Mucosa of descending colon (tissue), 3 donors: ENCODE measurements around the gene GLIS1. TPM values are rescaled to one million over a fixed set of nuclear protein-coding genes. Genes with fewer than 3 reads are reported as not detected.

ENCODE experiments used
- ATAC-seq: fragments of 200-7000 bp; cut with Tn5 transposase; one replicate; pipeline ENCODE4 v1.9.1; 2020; ENCODE audit warnings: mild to moderate bottlenecking, moderate library complexity
- DNase-seq, 3 donors: peaks; one replicate each; pipeline ENCODE4 v3.0.0-alpha.2; 2020
- H3K36me3 ChIP-seq: fragments of 200-600 bp; one replicate; pipeline ENCODE4 v1.8.0; 2021; ENCODE audit warnings: low read depth, mild to moderate bottlenecking
- H3K4me1 ChIP-seq: fragments of 200-600 bp; one replicate; pipeline ENCODE4 v1.8.0; 2021; ENCODE audit warnings: low read depth, mild to moderate bottlenecking
- H3K4me3 ChIP-seq: fragments of 200-600 bp; one replicate; pipeline ENCODE4 v1.8.0; 2021; ENCODE audit warnings: mild to moderate bottlenecking
- H3K9me3 ChIP-seq: fragments of 200-600 bp; one replicate; pipeline ENCODE4 v1.8.0; 2021; ENCODE audit warnings: mild to moderate bottlenecking
- intact Hi-C, 2 donors: fragments of 100-400 bp; cut with DNase I in 1 of 2; cut with micrococcal nuclease in 1 of 2; formaldehyde crosslinking; loops; one replicate each; pipeline versions ENCODE4 v1.11.0 to v1.11.1; 2022; cut with DNase I, micrococcal nuclease
- total RNA-seq, 3 donors: library from RNA; stranded (reverse); fragmentation: NEBNext Ultra II Directional in 2 of 3; extraction: Animal tissue kit (Norgen Biotek cat#: 25700) in 2 of 3; gene quantifications; one replicate each; pipeline versions ENCODE4 v1.2.1 to v1.2.4, GENCODE V29; 2021 to 2023
- TF ChIP-seq, protein P1 (sequence below): fragments of 200-600 bp; IDR thresholded peaks from one replicate; pipeline ENCODE4 v1.8.0; 2022; ENCODE audit warnings: antibody characterized with exemption, mild to moderate bottlenecking
- donor health status: DM: no; HTN: no; CAD: no; lungs with moderate emphysema.
- donor health status: DM: no; HTN: no; CAD: no.
- donor health status: DM: no; HTN: yes; CAD: no.

The GLIS1 gene
- total RNA-seq, 3 donors from 2014 or later: 0.09 to 0.24 (median 0.14) TPM

DNA sequence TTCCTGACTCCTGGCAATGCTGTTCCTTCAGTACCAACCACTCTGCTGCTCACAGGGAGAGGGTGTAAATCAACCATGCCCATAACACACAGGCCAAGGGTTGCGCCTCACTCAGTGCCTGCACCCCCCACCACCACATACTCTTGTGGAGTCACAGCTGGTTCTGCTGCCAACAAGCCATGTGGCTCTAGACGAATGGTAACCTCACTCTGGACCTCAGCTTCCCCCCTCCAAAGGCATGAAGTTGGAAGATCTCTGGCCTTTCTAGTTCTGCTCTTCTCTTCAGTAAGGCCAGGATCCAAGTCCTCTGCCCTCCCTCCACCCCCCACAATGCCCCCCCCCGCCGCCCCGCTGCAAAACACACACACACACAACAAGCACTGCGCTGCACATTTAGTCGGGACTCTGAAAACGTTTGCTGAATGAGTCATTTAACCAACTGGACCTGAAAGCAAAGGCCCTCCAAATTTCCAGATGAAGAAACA lies 1.7 kb upstream of the GLIS1 start:
- H3K4me1 ChIP-seq: peaks cover 15% of the 10 kb centered on the region
- intact Hi-C loops: no loop called here

DNA sequence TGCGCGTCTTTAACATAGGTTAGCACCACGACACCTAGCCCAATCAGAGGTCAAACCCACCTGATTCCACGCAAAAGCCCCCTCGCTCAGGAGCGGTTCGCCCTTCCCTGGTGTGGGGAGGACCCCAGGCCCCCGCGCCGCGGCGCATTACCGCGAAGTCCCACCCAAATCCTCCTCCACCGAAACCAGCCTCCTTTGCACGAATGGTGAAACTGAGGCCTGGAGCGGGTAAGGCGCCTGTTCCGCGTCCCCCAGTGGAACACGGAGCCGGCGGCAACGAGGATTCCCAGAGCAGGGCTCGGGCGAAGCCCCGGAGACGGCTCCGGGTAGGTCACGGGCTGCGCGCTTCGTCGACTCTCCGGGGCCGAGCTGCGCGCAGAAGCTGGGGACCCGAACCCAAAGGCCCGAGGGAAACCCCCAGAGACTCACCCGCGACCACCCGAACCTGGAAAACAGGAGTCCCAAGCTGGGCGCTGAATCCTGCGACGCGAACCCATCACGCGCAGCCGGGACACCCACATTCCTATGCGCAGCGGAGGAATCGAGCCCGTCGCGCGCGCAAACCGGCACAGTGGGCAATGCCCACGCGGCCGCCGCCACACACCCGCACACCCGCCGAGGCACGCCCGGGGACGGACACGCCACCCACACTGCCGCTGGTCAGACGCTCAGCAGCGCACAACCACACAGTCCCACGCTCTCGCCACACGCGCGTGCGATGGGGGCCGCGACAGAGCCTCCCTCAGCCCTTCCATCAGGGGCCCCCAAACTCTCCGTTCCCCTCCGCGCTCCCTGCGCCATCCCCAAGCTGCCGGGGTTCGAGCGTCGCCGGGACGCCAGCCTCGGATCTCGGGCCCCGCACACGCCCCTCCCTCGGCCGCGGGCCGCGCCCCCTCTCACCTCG lies 507 bp downstream of the GLIS1 start:
- Histone ChIP-seq H3K4me3 (no peak overlapping the region), H3K4me1 (peaks cover 15% of the 10 kb centered on the region), H3K9me3 (no peaks in the 10 kb centered on the region), H3K36me3 (no peaks in the 10 kb centered on the region)
- TF ChIP-seq, protein P1, sequence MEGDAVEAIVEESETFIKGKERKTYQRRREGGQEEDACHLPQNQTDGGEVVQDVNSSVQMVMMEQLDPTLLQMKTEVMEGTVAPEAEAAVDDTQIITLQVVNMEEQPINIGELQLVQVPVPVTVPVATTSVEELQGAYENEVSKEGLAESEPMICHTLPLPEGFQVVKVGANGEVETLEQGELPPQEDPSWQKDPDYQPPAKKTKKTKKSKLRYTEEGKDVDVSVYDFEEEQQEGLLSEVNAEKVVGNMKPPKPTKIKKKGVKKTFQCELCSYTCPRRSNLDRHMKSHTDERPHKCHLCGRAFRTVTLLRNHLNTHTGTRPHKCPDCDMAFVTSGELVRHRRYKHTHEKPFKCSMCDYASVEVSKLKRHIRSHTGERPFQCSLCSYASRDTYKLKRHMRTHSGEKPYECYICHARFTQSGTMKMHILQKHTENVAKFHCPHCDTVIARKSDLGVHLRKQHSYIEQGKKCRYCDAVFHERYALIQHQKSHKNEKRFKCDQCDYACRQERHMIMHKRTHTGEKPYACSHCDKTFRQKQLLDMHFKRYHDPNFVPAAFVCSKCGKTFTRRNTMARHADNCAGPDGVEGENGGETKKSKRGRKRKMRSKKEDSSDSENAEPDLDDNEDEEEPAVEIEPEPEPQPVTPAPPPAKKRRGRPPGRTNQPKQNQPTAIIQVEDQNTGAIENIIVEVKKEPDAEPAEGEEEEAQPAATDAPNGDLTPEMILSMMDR: no peak
- DNase-seq (no peak), ATAC-seq (no peak)
- intact Hi-C loops: no loop called here

More for the DNA sequence above, 1.7 kb upstream of the GLIS1 start:
- Histone ChIP-seq H3K9me3 (no peaks in the 10 kb centered on the region), H3K36me3 (no peaks in the 10 kb centered on the region), H3K4me3 (no peak overlapping the region)
- TF ChIP-seq, protein P1: no peak
- ATAC-seq (no peak), DNase-seq (no peak)

DNA sequence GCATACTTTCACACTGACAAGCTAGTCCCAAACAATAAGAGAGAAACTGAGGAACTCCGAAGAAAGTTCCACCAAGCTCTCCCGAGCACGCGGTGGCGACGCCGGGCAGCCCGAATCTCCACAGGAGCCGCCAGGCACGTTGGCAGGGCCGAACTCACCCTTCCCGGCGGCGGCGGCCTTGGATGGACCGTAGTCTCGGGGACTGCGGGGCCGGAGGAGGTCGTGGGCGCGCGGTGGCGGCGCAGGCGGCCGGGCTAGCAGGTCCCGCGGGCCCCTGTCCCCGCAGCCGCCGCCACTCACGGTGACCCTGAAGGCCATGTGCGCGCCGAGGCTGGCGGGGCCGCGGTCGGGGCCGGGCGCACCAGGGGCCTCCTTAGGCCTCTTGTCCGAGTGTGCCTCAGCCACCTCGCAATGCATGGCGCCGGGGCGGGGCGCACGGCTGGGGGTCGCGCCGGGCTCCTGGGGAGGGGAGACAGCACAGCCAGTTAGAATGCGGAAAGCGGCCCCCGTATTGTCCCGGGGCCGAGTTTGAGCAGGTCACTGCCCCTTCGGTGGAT lies 1.2 kb downstream of the GLIS1 start:
- H3K9me3 ChIP-seq: no peaks in the 10 kb centered on the region
- TF ChIP-seq, protein P1: no peak
- ATAC-seq: no peak
- DNase-seq: peak in 1 of 3 donors; percentile 27
- H3K36me3 ChIP-seq: no peaks in the 10 kb centered on the region
- H3K4me1 ChIP-seq: peaks cover 15% of the 10 kb centered on the region
- no peak overlapping the region for H3K4me3 ChIP-seq
- intact Hi-C loops: no loop called here

GRCh38 chr1:53736290-53736689 lies 2.7 kb downstream of the GLIS1 start:
- ATAC-seq: no peak
- Histone ChIP-seq H3K9me3 (no peaks in the 10 kb centered on the region), H3K4me1 (peaks cover 15% of the 10 kb centered on the region), H3K4me3 (no peak overlapping the region), H3K36me3 (no peaks in the 10 kb centered on the region)
- intact Hi-C loops: no loop called here
- TF ChIP-seq, protein P1: no peak
- DNase-seq: no peak

GRCh38 chr1:53735681-53736080 lies 3.3 kb downstream of the GLIS1 start:
- intact Hi-C loops: no loop called here
- TF ChIP-seq, protein P1: no peak
- Histone ChIP-seq H3K9me3 (no peaks in the 10 kb centered on the region), H3K4me3 (no peak overlapping the region), H3K4me1 (peaks cover 15% of the 10 kb centered on the region), H3K36me3 (no peaks in the 10 kb centered on the region)
- DNase-seq: no peak
- no peak for ATAC-seq
